Measurements from ENCODE around the gene CALM1.
"Not testable (repeated sequence)": the region's sequence is repeated elsewhere in the genome, so short reads cannot be mapped to it uniquely, and the experiment has no call there.

Gene CALM1

DNA sequence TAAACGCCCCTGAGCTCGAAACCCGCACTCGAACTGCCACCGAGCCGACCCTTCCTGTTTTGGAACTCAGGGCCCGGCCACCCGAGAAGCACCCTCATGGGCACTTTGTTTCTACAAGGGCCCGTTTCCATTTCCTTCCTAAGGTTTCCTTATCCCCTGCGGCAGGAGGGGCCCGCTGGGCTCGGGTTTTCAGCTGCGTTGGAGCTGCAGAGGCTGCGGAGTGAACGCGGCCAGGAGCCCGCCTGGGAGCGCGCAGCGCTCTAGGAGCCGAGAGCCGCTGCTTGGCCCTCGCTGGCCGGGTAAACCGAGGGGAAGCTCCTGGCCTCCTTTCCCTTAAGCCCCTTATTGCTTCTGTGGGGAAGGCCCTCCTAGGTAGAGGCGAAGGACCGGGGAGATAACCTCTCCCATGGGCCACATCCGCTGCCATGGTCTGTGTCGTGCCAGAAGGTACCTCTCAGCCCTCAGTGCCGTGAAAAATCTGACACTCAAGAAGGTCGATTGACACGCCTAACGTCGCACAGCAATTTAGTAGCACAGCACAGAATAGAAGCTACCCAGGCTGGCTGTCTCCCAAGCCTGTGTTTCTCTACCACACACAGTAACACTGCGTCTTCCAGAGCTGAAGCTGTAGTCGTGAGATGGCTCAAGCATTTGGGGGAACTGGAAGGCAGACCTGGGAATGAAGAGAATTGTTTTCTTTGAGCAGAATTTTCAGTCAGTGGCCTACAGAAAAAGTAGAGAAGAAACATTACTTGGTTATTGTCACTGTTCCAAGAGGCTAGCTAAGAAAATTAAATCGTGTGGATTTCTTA, 12.9 kb upstream of the CALM1 start:
- Histone ChIP-seq H3K27ac (ENCODE audit: low read depth, low read length) (peak overlapping the region; percentile 91), H3K79me2 (ENCODE audit: control insufficient read depth, insufficient read depth, low read length, unreplicated experiment) (no peaks in the 10 kb centered on the region), H3K36me3 (ENCODE audit: insufficient read depth, low read length) (no peaks in the 10 kb centered on the region), H3K27me3 (ENCODE audit: insufficient read depth, low read length) (no peaks in the 10 kb centered on the region), H2AFZ (ENCODE audit: low read length, unreplicated experiment) (peak overlapping the region; percentile 77), H3K4me3 (ENCODE audit: low read depth, low read length) (peak overlapping the region; percentile 76), H3K4me1 (ENCODE audit: control insufficient read depth, insufficient read depth, low read length, unreplicated experiment) (peaks cover 45% of the 10 kb centered on the region)

- H3K27me3 ChIP-seq (ENCODE audit: insufficient read depth, low read length) = no peaks in the 10 kb centered on the region
- peak overlapping the region; percentile 91 for H3K27ac ChIP-seq (ENCODE audit: low read depth, low read length)
- H3K4me3 ChIP-seq (ENCODE audit: low read depth, low read length) = peak overlapping the region; percentile 76
These were observed 12.3 kb upstream of the CALM1 start for GRCh38 chr14:90384543-90384911.

DNA sequence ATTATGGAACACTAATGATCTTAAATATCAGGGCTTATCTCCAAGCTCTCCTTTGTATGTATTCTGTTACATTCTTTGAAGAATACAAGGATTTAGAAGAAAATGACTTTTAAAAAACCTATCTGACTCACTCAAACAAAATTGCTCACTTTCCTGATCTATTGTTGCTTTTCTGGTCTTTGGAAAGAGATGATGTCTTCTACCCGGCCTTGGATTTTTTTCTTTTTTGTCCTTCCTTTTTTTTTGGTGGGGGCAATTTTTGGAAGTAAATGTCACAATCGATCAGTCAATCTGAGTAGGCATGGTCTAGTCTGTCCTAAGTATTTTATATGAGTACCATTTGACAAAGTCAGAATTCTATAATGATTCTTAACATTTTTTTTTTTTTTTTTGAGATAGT, 10.5 kb upstream of the CALM1 start:
- no peaks in the 10 kb centered on the region for H3K27me3 ChIP-seq (ENCODE audit: insufficient read depth, low read length)
- no peaks in the 10 kb centered on the region for H3K36me3 ChIP-seq (ENCODE audit: insufficient read depth, low read length)
- H3K27ac ChIP-seq (ENCODE audit: low read depth, low read length) = no peak overlapping the region
- no peak overlapping the region for H2AFZ ChIP-seq (ENCODE audit: low read length, unreplicated experiment)
- peaks cover 47% of the 10 kb centered on the region for H3K4me1 ChIP-seq (ENCODE audit: control insufficient read depth, insufficient read depth, low read length, unreplicated experiment)
- H3K4me3 ChIP-seq (ENCODE audit: low read depth, low read length) = no peak overlapping the region
- H3K79me2 ChIP-seq (ENCODE audit: control insufficient read depth, insufficient read depth, low read length, unreplicated experiment) = no peaks in the 10 kb centered on the region

More at GRCh38 chr14:90384543-90384911, 12.3 kb upstream of the CALM1 start:
- Histone ChIP-seq H3K36me3 (ENCODE audit: insufficient read depth, low read length) (no peaks in the 10 kb centered on the region), H3K4me1 (ENCODE audit: control insufficient read depth, insufficient read depth, low read length, unreplicated experiment) (peaks cover 51% of the 10 kb centered on the region), H2AFZ (ENCODE audit: low read length, unreplicated experiment) (peak overlapping the region; percentile 77), H3K79me2 (ENCODE audit: control insufficient read depth, insufficient read depth, low read length, unreplicated experiment) (no peaks in the 10 kb centered on the region)

DNA sequence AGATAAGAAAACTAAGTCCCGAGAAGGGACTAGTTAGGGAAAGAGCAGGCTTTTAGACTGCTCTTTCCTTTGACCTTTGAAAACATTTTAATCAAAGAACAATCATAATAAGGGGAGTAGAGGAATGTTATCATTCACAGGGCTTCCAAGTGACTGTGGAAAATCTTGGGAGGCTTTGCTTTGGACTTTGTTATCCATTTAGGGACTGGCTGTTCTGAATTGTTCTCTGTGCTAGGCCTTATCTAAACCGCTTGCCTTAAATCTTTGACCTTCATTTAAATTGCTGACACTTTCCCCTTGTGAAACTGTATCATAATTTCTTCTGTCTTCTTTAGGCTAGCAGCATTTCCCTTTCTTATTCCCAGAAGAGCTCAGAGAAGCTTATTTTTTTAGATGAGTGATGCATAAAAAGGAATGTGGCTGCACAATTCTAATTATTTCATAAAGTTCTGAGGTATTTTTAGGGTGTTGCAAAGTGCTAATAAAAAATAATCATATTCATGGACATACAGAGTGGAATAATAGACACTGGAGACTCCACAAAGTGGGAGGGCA, 9.5 kb upstream of the CALM1 start:
- Histone ChIP-seq H3K4me1 (ENCODE audit: control insufficient read depth, insufficient read depth, low read length, unreplicated experiment) (peaks cover 39% of the 10 kb centered on the region), H3K4me3 (ENCODE audit: low read depth, low read length) (no peak overlapping the region), H3K36me3 (ENCODE audit: insufficient read depth, low read length) (no peaks in the 10 kb centered on the region), H3K27ac (ENCODE audit: low read depth, low read length) (peak overlapping the region; percentile 56), H3K27me3 (ENCODE audit: insufficient read depth, low read length) (no peaks in the 10 kb centered on the region), H3K79me2 (ENCODE audit: control insufficient read depth, insufficient read depth, low read length, unreplicated experiment) (no peaks in the 10 kb centered on the region), H2AFZ (ENCODE audit: low read length, unreplicated experiment) (no peak overlapping the region)

DNA sequence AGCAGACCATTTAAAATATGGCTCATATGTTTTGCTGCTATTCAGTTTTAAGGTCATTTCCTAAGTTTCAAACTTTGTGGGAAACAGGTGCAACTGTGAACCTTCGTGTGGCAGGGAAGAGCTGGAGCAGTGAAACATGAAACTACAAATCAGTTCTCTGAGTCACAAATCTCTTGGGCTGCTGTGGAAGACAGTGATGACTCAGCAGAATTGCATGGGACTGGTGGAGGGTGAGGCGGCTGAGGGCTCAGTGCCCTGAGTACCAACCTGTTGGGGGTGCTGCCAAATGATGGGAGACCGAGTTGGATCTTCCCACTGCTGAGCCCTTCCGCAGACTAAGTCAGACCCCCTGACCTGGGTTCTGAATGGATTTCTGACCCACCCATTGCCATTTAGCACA, 8.4 kb upstream of the CALM1 start:
- Histone ChIP-seq H3K4me1 (ENCODE audit: control insufficient read depth, insufficient read depth, low read length, unreplicated experiment) (peaks cover 39% of the 10 kb centered on the region), H3K27ac (ENCODE audit: low read depth, low read length) (peak overlapping the region; percentile 61)

DNA sequence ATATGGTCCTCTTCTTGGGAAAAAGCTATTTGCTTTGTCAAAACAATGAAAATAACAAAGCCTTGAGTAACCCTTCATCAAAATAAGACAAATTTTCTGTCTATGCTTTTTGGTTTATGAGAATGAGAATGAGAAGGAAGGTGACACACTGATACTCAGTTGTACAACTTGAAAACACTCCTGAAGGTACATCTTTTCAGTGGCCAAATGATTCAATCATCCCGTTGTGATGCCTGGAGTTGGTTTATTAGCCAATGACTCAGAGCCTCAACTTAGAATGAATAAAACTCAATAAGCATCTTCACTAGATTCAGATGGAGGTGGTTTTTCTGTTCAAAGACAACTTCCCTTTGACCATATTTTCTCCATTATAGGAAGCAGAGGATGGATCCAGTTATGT, 7.8 kb upstream of the CALM1 start:
- Histone ChIP-seq H3K27me3 (ENCODE audit: insufficient read depth, low read length) (no peaks in the 10 kb centered on the region), H3K27ac (ENCODE audit: low read depth, low read length) (peak overlapping the region; percentile 61), H3K36me3 (ENCODE audit: insufficient read depth, low read length) (no peaks in the 10 kb centered on the region), H3K4me1 (ENCODE audit: control insufficient read depth, insufficient read depth, low read length, unreplicated experiment) (peaks cover 36% of the 10 kb centered on the region), H2AFZ (ENCODE audit: low read length, unreplicated experiment) (no peak overlapping the region), H3K4me3 (ENCODE audit: low read depth, low read length) (no peak overlapping the region), H3K79me2 (ENCODE audit: control insufficient read depth, insufficient read depth, low read length, unreplicated experiment) (no peaks in the 10 kb centered on the region)

More for the DNA sequence above, 8.4 kb upstream of the CALM1 start:
- no peaks in the 10 kb centered on the region for H3K36me3 ChIP-seq (ENCODE audit: insufficient read depth, low read length)
- H3K27me3 ChIP-seq (ENCODE audit: insufficient read depth, low read length) = no peaks in the 10 kb centered on the region
- H2AFZ ChIP-seq (ENCODE audit: low read length, unreplicated experiment) = no peak overlapping the region
- no peaks in the 10 kb centered on the region for H3K79me2 ChIP-seq (ENCODE audit: control insufficient read depth, insufficient read depth, low read length, unreplicated experiment)
- H3K4me3 ChIP-seq (ENCODE audit: low read depth, low read length) = no peak overlapping the region

- H2AFZ ChIP-seq (ENCODE audit: low read length, unreplicated experiment) = no peak overlapping the region
- peaks cover 15% of the 10 kb centered on the region for H3K79me2 ChIP-seq (ENCODE audit: control insufficient read depth, insufficient read depth, low read length, unreplicated experiment)
- no peak overlapping the region for H3K27ac ChIP-seq (ENCODE audit: low read depth, low read length)
- no peaks in the 10 kb centered on the region for H3K27me3 ChIP-seq (ENCODE audit: insufficient read depth, low read length)
- H3K4me3 ChIP-seq (ENCODE audit: low read depth, low read length) = no peak overlapping the region
- peaks cover 5% of the 10 kb centered on the region for H3K4me1 ChIP-seq (ENCODE audit: control insufficient read depth, insufficient read depth, low read length, unreplicated experiment)
- no peaks in the 10 kb centered on the region for H3K36me3 ChIP-seq (ENCODE audit: insufficient read depth, low read length)
These were observed 2.9 kb upstream of the CALM1 start for GRCh38 chr14:90393966-90394365.

DNA sequence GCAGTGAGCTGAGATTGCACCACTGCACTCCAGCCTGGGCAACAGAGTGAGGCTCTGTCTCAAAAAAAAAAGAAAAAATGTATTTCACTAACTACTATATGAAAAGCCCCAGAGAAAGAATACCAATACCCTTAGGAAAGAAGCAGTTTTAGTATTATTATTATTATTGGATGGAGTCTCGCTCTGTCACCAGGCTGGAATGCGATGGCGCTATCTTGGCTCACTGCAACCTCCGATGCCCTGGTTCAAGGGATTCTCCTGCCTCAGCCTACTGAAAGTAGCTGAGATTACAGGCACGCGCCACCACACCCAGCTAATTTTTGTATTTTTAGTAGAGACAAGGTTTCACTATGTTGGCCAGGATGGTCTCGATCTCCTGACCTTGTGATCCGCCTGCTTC, 2.0 kb upstream of the CALM1 start:
- H3K27ac ChIP-seq (ENCODE audit: low read depth, low read length); H3K4me1 ChIP-seq (ENCODE audit: control insufficient read depth, insufficient read depth, low read length, unreplicated experiment); H3K27me3 ChIP-seq (ENCODE audit: insufficient read depth, low read length); H3K4me3 ChIP-seq (ENCODE audit: low read depth, low read length); H2AFZ ChIP-seq (ENCODE audit: low read length, unreplicated experiment); H3K36me3 ChIP-seq (ENCODE audit: insufficient read depth, low read length): not testable (repeated sequence)
- H3K79me2 ChIP-seq (ENCODE audit: control insufficient read depth, insufficient read depth, low read length, unreplicated experiment) = peaks cover 23% of the 10 kb centered on the region

GRCh38 chr14:90397425-90398314, 841 bp downstream of the CALM1 start:
- H3K27ac ChIP-seq (ENCODE audit: low read depth, low read length) = no peak overlapping the region
- peaks cover 13% of the 10 kb centered on the region for H3K4me1 ChIP-seq (ENCODE audit: control insufficient read depth, insufficient read depth, low read length, unreplicated experiment)
- H3K4me3 ChIP-seq (ENCODE audit: low read depth, low read length) = peak overlapping the region; percentile 99
- no peaks in the 10 kb centered on the region for H3K27me3 ChIP-seq (ENCODE audit: insufficient read depth, low read length)
- H2AFZ ChIP-seq (ENCODE audit: low read length, unreplicated experiment) = peak overlapping the region; percentile 34
- peaks cover 20% of the 10 kb centered on the region for H3K36me3 ChIP-seq (ENCODE audit: insufficient read depth, low read length)
- H3K79me2 ChIP-seq (ENCODE audit: control insufficient read depth, insufficient read depth, low read length, unreplicated experiment) = peaks cover 51% of the 10 kb centered on the region

GRCh38 chr14:90398315-90398839, 1.5 kb downstream of the CALM1 start:
- no peak overlapping the region for H3K27ac ChIP-seq (ENCODE audit: low read depth, low read length)
- H3K4me1 ChIP-seq (ENCODE audit: control insufficient read depth, insufficient read depth, low read length, unreplicated experiment) = peaks cover 13% of the 10 kb centered on the region
- no peaks in the 10 kb centered on the region for H3K27me3 ChIP-seq (ENCODE audit: insufficient read depth, low read length)
- H3K79me2 ChIP-seq (ENCODE audit: control insufficient read depth, insufficient read depth, low read length, unreplicated experiment) = peaks cover 56% of the 10 kb centered on the region
- peak overlapping the region; percentile 34 for H2AFZ ChIP-seq (ENCODE audit: low read length, unreplicated experiment)
- H3K36me3 ChIP-seq (ENCODE audit: insufficient read depth, low read length) = peaks cover 27% of the 10 kb centered on the region
- peak overlapping the region; percentile 99 for H3K4me3 ChIP-seq (ENCODE audit: low read depth, low read length)

All from ACC112 (cell line).